Activated naive CD4-positive, alpha-beta T cell (primary cell): ENCODE results near the gene WASF2.
"Not testable (repeated sequence)": the region's sequence is repeated elsewhere in the genome, so short reads cannot be mapped to it uniquely, and the experiment has no call there.

Source experiments
- DNase-seq, 4 experiments: peaks; one replicate each; lab custom pipeline; 2025; lab: John Stamatoyannopoulos, UW

Gene WASF2

DNA sequence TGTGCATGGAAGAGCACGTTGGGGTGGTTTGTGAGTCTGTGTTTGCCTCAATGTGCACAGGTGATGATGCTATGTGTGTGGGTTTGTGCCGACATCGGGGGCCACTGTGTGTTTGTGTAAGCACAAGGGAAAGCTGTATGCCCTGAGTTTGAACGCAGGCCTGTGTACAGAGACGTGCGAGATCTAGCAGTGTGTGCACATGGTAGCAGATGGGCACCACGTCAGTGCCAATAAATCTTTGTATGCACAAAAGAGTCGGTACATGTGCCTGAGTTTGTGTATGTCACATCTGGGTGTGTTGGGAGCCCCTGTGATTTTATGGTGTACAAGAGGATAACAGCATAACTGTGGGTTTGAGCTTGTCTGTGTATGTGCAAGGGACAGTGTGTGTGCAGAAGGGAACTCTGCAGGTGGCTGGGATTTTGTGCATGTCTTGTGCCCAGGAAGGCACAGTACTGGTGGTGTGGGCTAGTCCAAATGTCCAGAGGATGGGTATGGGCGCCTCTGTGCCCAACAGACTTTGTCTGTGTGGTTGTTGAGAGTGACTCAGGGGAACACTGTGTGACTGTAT, 32.0 kb upstream of the WASF2 start:
- no peak for DNase-seq

GRCh38 chr1:27521336-27521831, 31.4 kb upstream of the WASF2 start:
- DNase-seq, result peak in 2 of 4 experiments; percentile 14 to 52

DNA sequence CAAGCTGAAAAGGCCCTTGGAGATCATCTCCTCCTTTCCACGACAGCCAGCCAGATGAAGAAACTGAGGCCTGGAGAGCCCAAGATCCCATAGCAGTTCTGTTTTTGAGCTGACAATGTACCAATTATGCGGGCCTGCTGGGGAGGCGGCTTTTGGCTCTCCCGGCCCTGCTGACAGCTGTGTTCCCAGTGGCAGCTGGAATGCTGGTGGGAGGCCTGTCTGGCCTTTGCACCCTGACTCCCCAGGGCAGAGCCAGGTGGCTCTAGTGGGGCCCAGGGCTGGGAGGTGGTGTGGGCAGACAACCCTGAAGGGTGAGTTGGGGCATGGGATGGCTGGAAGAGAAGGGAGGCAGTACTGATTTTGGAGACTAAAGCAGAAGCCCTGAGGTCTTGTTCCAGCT, 30.7 kb upstream of the WASF2 start:
- no peak for DNase-seq

GRCh38 chr1:27519331-27520258, 29.6 kb upstream of the WASF2 start:
- DNase-seq, result no peak

DNA sequence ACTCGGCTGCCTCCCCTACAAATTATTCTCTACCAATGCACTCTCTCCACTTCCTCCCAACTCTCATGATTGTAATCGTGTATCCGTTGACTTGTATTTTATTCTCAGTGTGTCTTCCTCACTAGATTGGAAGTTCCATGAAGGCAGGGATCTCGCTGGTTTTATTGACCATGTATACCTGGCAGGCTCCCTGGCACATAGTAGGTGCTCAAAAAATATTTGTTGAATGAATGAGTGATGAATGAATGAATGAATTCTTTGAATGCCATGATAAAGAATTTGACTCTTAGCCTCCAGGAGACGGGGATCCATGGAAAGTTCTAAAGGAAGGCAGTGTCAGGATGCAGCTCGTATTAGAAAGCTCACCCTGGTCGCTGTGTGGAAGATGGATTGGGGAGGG, 28.8 kb upstream of the WASF2 start:
- DNase-seq, result no peak

- no peak for DNase-seq
Observed at GRCh38 chr1:27517907-27518718, 28.1 kb upstream of the WASF2 start.

GRCh38 chr1:27517301-27517700, 27.3 kb upstream of the WASF2 start:
- no peak for DNase-seq

GRCh38 chr1:27515626-27516025, 25.7 kb upstream of the WASF2 start:
- DNase-seq, result no peak

DNA sequence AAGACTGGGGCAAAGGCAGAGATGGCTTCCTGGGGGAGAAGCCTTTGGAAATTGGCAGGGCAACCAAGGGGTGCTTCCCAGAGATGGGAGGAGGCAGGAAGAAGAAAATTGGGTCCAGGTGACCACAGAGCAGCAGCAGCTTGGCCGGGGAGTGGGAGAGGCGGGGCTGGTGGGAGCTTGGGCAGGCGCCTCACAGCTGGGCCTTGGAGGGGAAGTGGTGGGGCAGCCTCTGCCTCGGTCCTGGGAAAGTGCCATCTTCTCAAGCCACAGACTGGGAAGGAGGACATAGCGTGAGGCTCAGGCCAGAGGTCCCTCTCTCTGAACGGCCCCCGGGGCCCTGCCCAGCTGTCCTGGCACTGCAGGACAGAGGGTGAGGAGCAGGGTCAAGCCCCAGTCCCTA, 24.0 kb upstream of the WASF2 start:
- no peak for DNase-seq

DNA sequence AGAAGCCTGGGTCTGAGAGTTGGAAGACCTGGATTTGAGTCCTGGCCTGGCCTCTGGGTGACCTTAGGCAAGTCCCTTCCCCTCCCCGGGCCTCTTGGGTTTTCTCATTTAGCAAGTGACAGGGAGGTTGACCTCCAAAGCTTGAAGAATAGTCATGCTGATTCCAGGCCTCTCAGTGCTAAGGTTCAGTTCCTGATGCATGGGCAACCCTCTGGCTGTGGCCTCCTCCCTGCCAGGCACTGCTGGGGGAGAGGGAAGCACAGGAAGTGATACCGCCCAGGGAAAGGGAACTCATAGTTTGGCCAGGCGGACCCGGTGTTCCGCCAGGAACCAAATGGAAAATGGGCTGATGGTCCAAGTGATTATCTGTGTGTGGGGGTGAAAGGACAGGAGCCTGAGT, 23.6 kb upstream of the WASF2 start:
- DNase-seq, result no peak

DNA sequence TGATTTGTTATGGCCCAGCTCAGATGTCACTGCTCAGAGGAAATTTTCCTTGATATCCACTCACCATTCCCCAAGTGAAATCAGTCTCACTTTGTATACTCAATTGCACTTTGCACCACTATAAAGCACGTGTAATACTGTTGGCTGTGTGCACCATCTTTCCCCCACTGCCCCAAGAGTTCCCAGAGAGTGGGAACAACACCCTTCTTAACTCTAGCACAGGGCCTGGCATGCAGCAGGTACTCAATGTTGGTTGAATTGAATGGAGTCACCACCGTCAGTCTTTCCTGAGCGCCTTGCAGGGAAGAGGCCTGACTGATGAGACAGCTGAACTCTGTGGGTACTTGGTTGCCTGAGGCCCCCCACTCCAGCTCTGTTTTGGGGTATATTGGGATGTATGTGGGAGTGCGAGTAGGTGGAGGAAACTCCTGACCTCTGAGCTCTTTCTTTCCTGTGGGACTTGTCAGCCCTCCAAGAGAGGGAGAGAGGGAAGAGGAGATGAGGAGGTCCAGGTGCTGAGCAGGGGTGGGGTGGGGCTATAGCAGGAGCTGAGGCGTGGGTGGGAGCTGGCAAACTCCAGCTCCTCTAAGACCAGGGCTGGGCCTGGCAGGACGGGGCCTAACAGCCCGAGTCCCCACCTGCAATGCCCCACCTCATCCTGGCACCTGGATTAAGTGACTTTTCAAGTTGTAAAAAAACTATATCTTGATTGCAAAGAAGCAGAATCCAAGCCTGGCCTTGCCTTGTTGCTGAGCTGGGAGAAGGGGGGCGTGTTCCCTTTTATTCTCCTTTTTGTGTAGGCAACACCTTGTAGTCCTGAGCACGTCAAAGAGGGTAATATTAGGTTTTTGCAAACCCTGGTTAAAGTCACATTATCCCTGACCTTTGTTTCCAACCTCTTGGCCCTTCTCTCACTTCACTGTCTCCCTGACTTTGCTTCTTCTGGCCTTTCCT, 19.4 kb upstream of the WASF2 start:
- DNase-seq, result no peak

- no peak for DNase-seq
Observed at GRCh38 chr1:27507960-27508665, 18.1 kb upstream of the WASF2 start.

GRCh38 chr1:27506703-27507102, 16.7 kb upstream of the WASF2 start:
- DNase-seq, result no peak

DNA sequence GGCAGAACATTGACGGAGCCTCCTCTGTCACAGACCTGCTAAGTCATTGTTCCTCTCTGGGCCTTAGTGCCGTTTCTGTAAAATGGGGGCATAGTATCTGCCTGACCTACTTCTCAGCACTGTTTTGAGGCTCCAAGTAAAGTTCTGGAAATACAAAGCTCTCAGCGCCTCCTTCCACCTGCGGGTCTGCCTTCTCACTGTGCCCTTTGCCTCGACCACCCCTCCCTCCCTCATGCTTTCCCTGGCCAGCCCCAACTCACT, 15.4 kb upstream of the WASF2 start:
- no peak for DNase-seq

DNA sequence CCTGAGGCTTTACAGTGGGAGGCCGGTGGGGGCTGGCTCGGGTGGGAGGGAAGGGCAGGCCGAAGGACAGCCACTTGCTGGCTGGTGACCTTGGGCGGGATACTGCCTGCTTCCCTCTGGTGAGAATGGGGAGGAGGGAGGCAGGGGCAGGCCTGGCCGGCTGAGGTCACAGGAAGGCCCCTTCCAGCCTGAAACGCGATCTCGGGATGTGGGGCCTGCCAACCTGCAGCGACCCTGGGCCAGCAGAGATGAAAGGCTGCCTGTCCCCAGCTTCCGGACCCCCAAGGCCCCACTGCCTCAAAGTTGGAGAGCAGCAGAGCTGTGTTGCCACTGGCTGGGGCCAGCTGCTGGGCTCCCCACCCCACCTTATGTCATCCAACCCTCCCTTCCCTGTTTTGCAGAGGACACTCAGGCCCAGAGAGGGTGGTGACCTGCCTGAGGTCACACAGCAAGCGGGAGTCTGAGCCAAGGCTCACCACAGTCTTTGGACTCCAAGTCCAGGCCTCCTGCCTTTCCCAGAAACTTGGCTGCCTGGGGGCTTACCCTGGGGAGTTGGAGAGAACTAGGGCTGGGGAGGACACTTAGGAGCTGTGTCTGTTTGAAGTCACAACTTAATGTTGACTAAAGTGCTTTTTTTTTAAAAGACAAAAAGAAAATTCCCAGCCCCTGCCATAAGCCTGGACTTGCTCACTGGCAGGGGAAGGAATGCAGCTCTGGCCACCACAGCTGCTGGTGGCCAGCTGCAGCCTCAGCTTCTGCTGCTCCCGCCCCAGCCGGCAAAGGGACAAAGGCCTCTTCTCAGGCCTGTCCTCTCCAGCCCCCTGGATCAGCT, 14.8 kb upstream of the WASF2 start:
- DNase-seq, result no peak

GRCh38 chr1:27503844-27504587, 14.0 kb upstream of the WASF2 start:
- no peak for DNase-seq

DNA sequence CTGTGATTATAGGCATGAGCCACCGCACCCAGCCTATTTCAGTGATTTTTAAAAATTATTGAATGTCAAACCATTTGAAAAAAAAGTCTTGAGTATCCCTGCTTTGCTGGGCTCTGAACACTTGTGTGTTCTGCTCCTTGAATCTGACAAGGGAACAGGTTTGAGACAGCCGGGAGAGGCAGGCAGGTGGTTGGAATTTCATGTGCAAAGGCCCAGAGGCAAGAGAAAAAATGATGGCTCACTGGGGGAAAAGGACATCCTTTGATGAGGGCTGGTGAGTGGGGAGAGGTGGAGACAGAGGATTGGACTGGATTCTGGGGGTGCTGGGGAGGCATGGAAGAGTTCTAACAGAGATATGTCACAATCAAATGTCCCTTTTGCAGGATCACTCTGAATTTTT, 13.1 kb upstream of the WASF2 start:
- DNase-seq, result no peak

DNA sequence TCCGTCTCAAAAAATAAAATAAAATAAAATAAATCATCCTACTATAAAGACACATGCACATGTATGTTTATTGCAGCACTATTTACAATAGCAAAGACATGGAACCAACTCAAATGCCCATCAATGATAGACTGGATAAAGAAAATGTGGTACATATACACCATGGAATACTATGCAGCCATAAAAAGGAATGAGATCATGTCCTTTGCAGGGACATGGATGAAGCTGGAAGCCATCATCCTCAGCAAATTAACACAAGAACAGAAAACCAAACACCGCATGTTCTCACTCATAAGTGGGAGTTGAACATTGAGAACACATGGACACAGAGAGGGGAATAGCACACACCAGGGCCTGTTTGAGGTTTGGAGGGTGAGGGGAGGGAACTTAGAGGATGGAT, 11.2 kb upstream of the WASF2 start:
- DNase-seq, result not testable (repeated sequence)

GRCh38 chr1:27499142-27499541, 9.2 kb upstream of the WASF2 start:
- no peak for DNase-seq
